H1 (cell line): ENCODE results near the gene GRAP. TPM values are rescaled to one million over a fixed set of nuclear protein-coding genes. Genes with fewer than 3 reads are reported as not detected.

Experiments
- CTCF ChIA-PET: fragments of 300-600 bp; sonication (Branson Sonifier 250); formaldehyde crosslinking; loops from one replicate; lab custom pipeline; 2021; ENCODE audit not compliant: partially characterized antibody; lab: Charles Lee
- POLR2A ChIA-PET: fragments of 300-600 bp; sonication (Branson Sonifier 250); formaldehyde crosslinking; loops from one replicate; lab custom pipeline; 2021; ENCODE audit warnings: inconsistent platforms; ENCODE audit not compliant: partially characterized antibody; lab: Charles Lee
- DNase-seq, 2 experiments: peaks; one replicate each; pipeline versions ENCODE4 v3.0.0 to v3.0.0-alpha.2; 2010 to 2022; ENCODE audit warnings: low spot score in 2 of 2, low read depth in 1 of 2, mixed read lengths in 1 of 2
- FAIRE-seq: peaks from 2 replicates; lab custom pipeline; 2011; peaks lifted over from hg19 to GRCh38; lab: Jason Lieb, UNC
- H2AFZ ChIP-seq: 2 replicates; pipeline ENCODE4 v1.8.1; 2012; ENCODE audit warnings: low read length, inconsistent platforms
- H2AK5ac ChIP-seq: 2 replicates; pipeline ENCODE4 v1.6.1; 2013; ENCODE audit warnings: low read depth, low read length
- H2BK120ac ChIP-seq: replicated peaks from 2 replicates; pipeline ENCODE3; 2013; ENCODE audit warnings: low read depth, low read length, inconsistent platforms
- H2BK12ac ChIP-seq: 2 replicates; pipeline ENCODE4 v1.6.1; 2013; ENCODE audit warnings: low read depth, low read length
- H2BK15ac ChIP-seq: 2 replicates; pipeline ENCODE4 v1.6.1; 2013; ENCODE audit warnings: low read length
- H2BK20ac ChIP-seq: 2 replicates; pipeline ENCODE4 v1.6.1; 2013; ENCODE audit warnings: low read length
- H2BK5ac ChIP-seq: 2 replicates; pipeline ENCODE4 v1.6.1; 2013; ENCODE audit warnings: low read depth, low read length
- H3K14ac ChIP-seq: 2 replicates; pipeline ENCODE4 v1.6.1; 2013; ENCODE audit warnings: inconsistent platforms; ENCODE audit not compliant: insufficient read length
- H3K18ac ChIP-seq: 2 replicates; pipeline ENCODE4 v1.6.1; 2013; ENCODE audit warnings: low read length; ENCODE audit errors: extremely low read depth
- H3K23ac ChIP-seq: 2 replicates; pipeline ENCODE4 v1.6.1; 2013; ENCODE audit warnings: inconsistent platforms; ENCODE audit not compliant: insufficient read length
- H3K23me2 ChIP-seq: 2 replicates; pipeline ENCODE4 v1.6.1; 2013; ENCODE audit warnings: low read depth, low read length
- H3K27ac ChIP-seq: 2 replicates; pipeline ENCODE4 v1.6.1; 2011; ENCODE audit warnings: low read depth, low read length, inconsistent platforms
- H3K27me3 ChIP-seq, 4 experiments: replicated peaks in 1 of 4; 1 replicate in 1 of 4; 2 replicates in 3 of 4; pipeline versions ENCODE4 v1.6.1 to v1.8.1; 2011 to 2013; ENCODE audit warnings: low read length in 3 of 4, mild to moderate bottlenecking in 3 of 4, inconsistent platforms in 2 of 4, mixed read lengths in 2 of 4, moderate library complexity in 1 of 4; ENCODE audit not compliant: control insufficient read depth in 3 of 4, insufficient read depth in 3 of 4; ENCODE audit errors: extremely low read depth in 1 of 4
- H3K36me3 ChIP-seq, 4 experiments: 2 replicates each; pipeline versions ENCODE4 v1.6.1 to v1.8.1; 2011 to 2013; ENCODE audit warnings: mild to moderate bottlenecking in 4 of 4, low read length in 3 of 4, moderate library complexity in 2 of 4, control low read depth in 1 of 4, inconsistent platforms in 1 of 4; ENCODE audit not compliant: insufficient read depth in 4 of 4, control insufficient read depth in 2 of 4
- H3K4ac ChIP-seq: replicated peaks from 2 replicates; pipeline ENCODE3; 2013; ENCODE audit warnings: low read length, low read depth, mixed read lengths, inconsistent platforms; ENCODE audit not compliant: insufficient read length
- H3K4me1 ChIP-seq, 4 experiments: replicated peaks in 1 of 4; 1 replicate in 1 of 4; 2 replicates in 3 of 4; pipeline versions ENCODE4 v1.6.1 to v1.8.1; 2011 to 2013; ENCODE audit warnings: low read length in 3 of 4, inconsistent platforms in 2 of 4, mixed read lengths in 1 of 4; ENCODE audit not compliant: insufficient read depth in 4 of 4, control insufficient read depth in 3 of 4
- H3K4me2 ChIP-seq, 2 experiments: 2 replicates each; pipeline versions ENCODE4 v1.6.1 to v1.8.1; 2011 to 2013; ENCODE audit warnings: low read depth in 2 of 2, low read length in 2 of 2, control low read depth in 1 of 2, inconsistent platforms in 1 of 2, mild to moderate bottlenecking in 1 of 2; ENCODE audit not compliant: insufficient read depth in 1 of 2
- H3K4me3 ChIP-seq, 4 experiments: fragments of 200-600, 300-600 bp in 1 of 4; sonication (generic), shearing (Covaris generic), sonication (Bioruptor Twin) in 1 of 4; 2 replicates each; pipeline versions ENCODE4 v1.5.1 to v1.8.1; 2011 to 2016; ENCODE audit warnings: low read length in 4 of 4, low read depth in 3 of 4, control low read depth in 2 of 4, inconsistent platforms in 2 of 4, mild to moderate bottlenecking in 2 of 4, mixed read lengths in 1 of 4, moderate library complexity in 1 of 4; ENCODE audit not compliant: insufficient read depth in 2 of 4; ENCODE audit errors: extremely low read depth in 1 of 4
- H3K56ac ChIP-seq: replicated peaks from 2 replicates; pipeline ENCODE3; 2013; ENCODE audit warnings: low read depth, mild to moderate bottlenecking, mixed read lengths, low read length, inconsistent platforms; ENCODE audit not compliant: insufficient read length
- H3K79me1 ChIP-seq: 2 replicates; pipeline ENCODE4 v1.6.1; 2013; ENCODE audit warnings: low read depth, low read length, control low read depth
- H3K79me2 ChIP-seq, 2 experiments: 2 replicates each; pipeline versions ENCODE4 v1.6.1 to v1.8.1; 2012 to 2013; ENCODE audit warnings: low read length in 2 of 2, mild to moderate bottlenecking in 2 of 2, inconsistent platforms in 1 of 2; ENCODE audit not compliant: insufficient read depth in 2 of 2, control insufficient read depth in 1 of 2
- H3K9ac ChIP-seq, 4 experiments: replicated peaks in 1 of 4; 1 replicate in 1 of 4; 2 replicates in 3 of 4; pipeline versions ENCODE4 v1.6.1 to v1.8.1; 2011 to 2013; ENCODE audit warnings: low read depth in 3 of 4, low read length in 3 of 4, control low read depth in 2 of 4, mild to moderate bottlenecking in 2 of 4, moderate library complexity in 2 of 4, inconsistent platforms in 1 of 4; ENCODE audit errors: extremely low read depth in 1 of 4
- H3K9me3 ChIP-seq, 2 experiments: 2 replicates each; pipeline versions ENCODE4 v1.6.1 to v1.8.1; 2012 to 2013; ENCODE audit warnings: mild to moderate bottlenecking in 2 of 2, moderate library complexity in 2 of 2, control low read depth in 1 of 2, inconsistent platforms in 1 of 2, low read depth in 1 of 2, low read length in 1 of 2, mixed read lengths in 1 of 2; ENCODE audit not compliant: insufficient read depth in 2 of 2
- H4K20me1 ChIP-seq, 2 experiments: replicated peaks in 1 of 2; 2 replicates each; pipeline versions ENCODE3 to v1.8.1; 2011 to 2013; ENCODE audit warnings: inconsistent platforms in 2 of 2, low read length in 2 of 2, mild to moderate bottlenecking in 1 of 2; ENCODE audit not compliant: insufficient read depth in 2 of 2, control insufficient read depth in 1 of 2
- H4K5ac ChIP-seq: 2 replicates; pipeline ENCODE4 v1.6.1; 2013; ENCODE audit warnings: low read length, low read depth, mixed read lengths, inconsistent platforms; ENCODE audit not compliant: insufficient read length
- H4K8ac ChIP-seq: 2 replicates; pipeline ENCODE4 v1.8.0; 2013; ENCODE audit warnings: mild to moderate bottlenecking, moderate library complexity, low read length, inconsistent platforms; ENCODE audit not compliant: insufficient read depth; ENCODE audit errors: extremely low read depth
- H4K91ac ChIP-seq: replicated peaks from 2 replicates; pipeline ENCODE3; 2013; ENCODE audit warnings: low read length, mixed read lengths, inconsistent platforms; ENCODE audit not compliant: insufficient read length
- BACH1 ChIP-seq: IDR thresholded peaks from 2 replicates; pipeline ENCODE4 v1.6.1; 2012; ENCODE audit warnings: low read length, improper control_type of control experiment
- CREB1 ChIP-seq: IDR thresholded peaks from 2 replicates; pipeline ENCODE4 v1.6.1; 2012; ENCODE audit warnings: inconsistent platforms
- CTBP2 ChIP-seq: IDR thresholded peaks from 2 replicates; pipeline ENCODE4 v1.7.0; 2011; ENCODE audit warnings: borderline replicate concordance, mild to moderate bottlenecking, moderate library complexity, mixed read lengths, low read length; ENCODE audit not compliant: insufficient read depth, insufficient read length
- CTCF ChIP-seq, 3 experiments: IDR thresholded peaks; 1 replicate in 2 of 3; 2 replicates in 1 of 3; pipeline versions ENCODE4 v1.5.1 to v1.6.1; 2011; ENCODE audit warnings: low read length in 3 of 3, mild to moderate bottlenecking in 3 of 3, inconsistent platforms in 2 of 3, low read depth in 1 of 3, moderate library complexity in 1 of 3; ENCODE audit not compliant: insufficient read depth in 1 of 3; ENCODE audit errors: control extremely low read depth in 1 of 3
- EGR1 ChIP-seq: IDR thresholded peaks from 2 replicates; pipeline ENCODE4 v1.6.1; 2011; ENCODE audit warnings: low read depth, low read length, borderline replicate concordance
- MAX ChIP-seq: IDR thresholded peaks from 2 replicates; pipeline ENCODE4 v1.6.1; 2012; ENCODE audit warnings: inconsistent platforms
- SIN3A ChIP-seq, 2 experiments: IDR thresholded peaks in 1 of 2; conservative IDR thresholded peaks in 1 of 2; 2 replicates each; pipeline ENCODE4 v1.6.1; 2011 to 2012; ENCODE audit warnings: low read length in 2 of 2, improper control_type of control experiment in 1 of 2, low read depth in 1 of 2, mild to moderate bottlenecking in 1 of 2
- USF2 ChIP-seq: IDR thresholded peaks from 2 replicates; pipeline ENCODE4 v1.6.1; 2011; ENCODE audit warnings: low read length, improper control_type of control experiment
- WGBS, 2 experiments: shearing (Covaris generic) in 1 of 2; methylation state at CpG; one replicate each; pipeline versions ENCODE4 v1.1.6 to v1.1.7; 2013 to 2015; ENCODE audit warnings: low lambda C conversion rate in 2 of 2, mixed read lengths in 2 of 2, inconsistent platforms in 1 of 2, low coverage in 1 of 2, missing lambda C conversion rate in 1 of 2; ENCODE audit not compliant: insufficient replicate concordance in 2 of 2, insufficient coverage in 1 of 2, insufficient read length in 1 of 2; ENCODE audit errors: extremely low coverage in 1 of 2, missing lambda C conversion rate in 1 of 2; 5-methylcytosine and 5-hydroxymethylcytosine counted together
- polyA plus RNA-seq, 7 experiments: library from polyadenylated mRNA; depleted of rRNA in 3 of 7; stranded (reverse) in 5 of 7; unstranded in 2 of 7; fragments of >200 nt in 5 of 7; fragments of 200-250 nt in 2 of 7; gene quantifications; 1 replicate in 5 of 7; 2 replicates in 1 of 7; 4 replicates in 1 of 7; pipeline versions ENCODE4 v1.2.1 to v1.2.3, GENCODE V29; 2011 to 2013; ENCODE audit warnings: missing spikeins in 2 of 7, mixed read lengths in 2 of 7
- total RNA-seq: library from RNA; stranded (reverse); fragmentation: NEBNext Ultra II Directional; extraction: Animal tissue kit (Norgen Biotek cat#: 25700); gene quantifications from 2 replicates; pipeline ENCODE4 v1.2.1, GENCODE V29; 2021

The GRAP gene
- total and polyA plus RNA-seq, 2 of the 8 experiments (the other 6 are each of a cell fraction or from before 2014, with no cell fraction given): 0.18 to 0.24 TPM

- Histone ChIP-seq H2BK5ac (no peak overlapping the region), H2BK20ac (no peak overlapping the region), H3K56ac (no peak overlapping the region), H2AFZ (no peak overlapping the region), H3K4me3 (no peak overlapping the region), H2BK15ac (no peak overlapping the region), H3K18ac (no peak overlapping the region), H3K79me1 (no peaks in the 10 kb centered on the region), H3K23ac (no peak overlapping the region), H2BK12ac (no peak overlapping the region), H4K5ac (no peak overlapping the region), H2AK5ac (no peak overlapping the region), H3K36me3 (no peaks in the 10 kb centered on the region), H2BK120ac (no peak overlapping the region), H3K27me3 (no peaks in the 10 kb centered on the region), H3K9me3 (no peaks in the 10 kb centered on the region), H3K79me2 (no peaks in the 10 kb centered on the region), H3K23me2 (no peaks in the 10 kb centered on the region), H4K91ac (peak overlapping the region; percentile 74), H4K20me1 (no peaks in the 10 kb centered on the region), H3K14ac (no peak overlapping the region), H3K4me1 (peaks cover 0 to 3% (median 0%) of the 10 kb centered on the region in 4 experiments; a peak in 1 of 7 replicates), H3K27ac (no peak overlapping the region), H3K4ac (no peak overlapping the region), H3K4me2 (no peak overlapping the region), H3K9ac (no peak overlapping the region), H4K8ac (no peak overlapping the region)
- FAIRE-seq: no peak
- POLR2A ChIA-PET: interaction anchor here (0.5 to 1.3 kb wide), 3 partner anchors 20 to 41 kb away, joined by 3 read pairs; no protein-coding TSS in a partner anchor
- 92% methylated on average over 4 of the region's 9 CpGs; no CpG with 5 or more reads in 1 of the 2 experiments for WGBS, 2 experiments
- DNase-seq: no peak
- CTCF ChIA-PET: interaction anchor here (0.9 to 5.1 kb wide), 8 partner anchors 10 to 64 kb away, joined by 3 to 49 read pairs (median 4); no protein-coding TSS in a partner anchor
- TF ChIP-seq MAX (no peak), USF2 (no peak), CTBP2 (no peak), CREB1 (no peak), BACH1 (no peak), SIN3A (conservative IDR thresholded peaks at IDR 0.05 in 1 of 2, IDR thresholded peaks at IDR 0.05 in 1 of 2; ENCODE audit: low read depth in 1 of 2, low read length in 2 of 2) (no peak), CTCF (IDR thresholded peaks at IDR 0.05; ENCODE audit: control extremely low read depth in 1 of 3, insufficient read depth in 1 of 3, low read depth in 1 of 3, low read length in 3 of 3) (no peak), EGR1 (no peak)
These were observed 23.4 kb downstream of the GRAP start for GRCh38 chr17:19023209-19023999.
